ENCODE data around the gene RAMP1. TPM values are rescaled to one million over a fixed set of nuclear protein-coding genes. Genes with fewer than 3 reads are reported as not detected.

RAMP1 gene
- total and polyA plus RNA-seq, 2 experiments from 2014 or later = 134 to 329 TPM

Small RNA genes lying within 50 kb of the gene (small RNA-seq; reads per million reads assigned to genes)
- gene RF00157 = not detected

Other genes starting within 250 kb of the RAMP1 start
- gene LRRFIP1, start 232.0 kb upstream of the RAMP1 start, total RNA-seq = 42.7 and 49.0 TPM in 2 replicates
- 64.1 and 81.4 TPM in 2 replicates for gene LRRFIP1, start 232.0 kb upstream of the RAMP1 start, polyA plus RNA-seq
- gene RBM44, start 60.8 kb upstream of the RAMP1 start, total RNA-seq = 0.40 and 0.53 TPM in 2 replicates
- 0.47 and 0.76 TPM in 2 replicates for gene RBM44, start 60.8 kb upstream of the RAMP1 start, polyA plus RNA-seq
- gene UBE2F, start 107.4 kb downstream of the RAMP1 start, total RNA-seq = 52.8 and 59.8 TPM in 2 replicates
- 60.1 and 66.7 TPM in 2 replicates for gene UBE2F, start 107.4 kb downstream of the RAMP1 start, polyA plus RNA-seq
- 12.7 and 16.5 TPM in 2 replicates for gene SCLY, start 201.4 kb downstream of the RAMP1 start, total RNA-seq
- 21.1 and 21.3 TPM in 2 replicates for gene SCLY, start 201.4 kb downstream of the RAMP1 start, polyA plus RNA-seq
- 0.27 and 0.36 TPM in 2 replicates for gene ESPNL, start 240.7 kb downstream of the RAMP1 start, total RNA-seq
- 0.62 TPM in 1 of 2 replicates, not detected in the other for gene ESPNL, start 240.7 kb downstream of the RAMP1 start, polyA plus RNA-seq

Data from hepatocyte (in vitro differentiated cells).